Right atrium auricular region (tissue), 2 donors: ENCODE measurements around the gene CDK2AP2. TPM values are rescaled to one million over a fixed set of nuclear protein-coding genes. Genes with fewer than 3 reads are reported as not detected.
"Not testable (repeated sequence)": the region's sequence is repeated elsewhere in the genome, so short reads cannot be mapped to it uniquely, and the experiment has no call there.

Experiments used
- DNase-seq: peaks from one replicate; pipeline ENCODE4 v3.0.0-alpha.2; 2019; ENCODE audit warnings: low spot score
- H3K27ac ChIP-seq, 2 donors: fragments of 200-600 bp; sonication (generic); 1 replicate in 1 of 2; 2 replicates in 1 of 2; pipeline ENCODE4 v1.5.1; 2016 to 2019
- H3K27me3 ChIP-seq, 2 donors: fragments of 200-600 bp; sonication (generic); one replicate each; pipeline versions ENCODE4 v1.5.1 to v1.6.0; 2017 to 2019
- H3K36me3 ChIP-seq: fragments of 200-600 bp; sonication (generic); one replicate; pipeline ENCODE4 v1.5.1; 2016
- H3K4me1 ChIP-seq, 2 donors: fragments of 200-600 bp; sonication (generic); one replicate each; pipeline versions ENCODE4 v1.5.1 to v1.6.0; 2017 to 2019
- H3K4me3 ChIP-seq, 2 donors: fragments of 200-600 bp; sonication (generic); 1 replicate in 1 of 2; 2 replicates in 1 of 2; pipeline ENCODE4 v1.5.1; 2017 to 2019; ENCODE audit warnings: mild to moderate bottlenecking in 1 of 2, moderate library complexity in 1 of 2
- H3K9me3 ChIP-seq, 2 donors: fragments of 200-600 bp; sonication (generic); one replicate each; pipeline ENCODE4 v1.5.1; 2019
- CTCF ChIP-seq, 2 donors: fragments of 200-600 bp; sonication (generic); IDR thresholded peaks; one replicate each; pipeline ENCODE4 v1.5.1; 2019; ENCODE audit warnings: antibody characterized with exemption in 2 of 2
- total RNA-seq, 2 donors: library from RNA; depleted of rRNA; stranded (reverse); fragments of >200 nt; gene quantifications; one replicate each; pipeline ENCODE4 v1.1.0, GENCODE V29; 2016

The CDK2AP2 gene
- 10 to 100 TPM; 49.1 to 70.0 TPM for total RNA-seq

GRCh38 chr11:67507864-67508485, at the start of gene CDK2AP2:
TSS of gene CDK2AP2 (minus strand) at chr11:67508162. CDS start at chr11:67508082, 80 bp downstream.
- TF ChIP-seq CTCF (IDR thresholded peaks at IDR 0.05) = no peak
- DNase-seq = peak; percentile 100
- Histone ChIP-seq H3K27me3 (no peaks in the 10 kb centered on the region), H3K9me3 (no peaks in the 10 kb centered on the region), H3K4me3 (peak within 1 kb of the TSS; percentile 69 to 75), H3K27ac (peak within 1 kb of the TSS; percentile 99), H3K4me1 (peaks cover 0 to 54% of the 10 kb centered on the region in 2 donors), H3K36me3 (peaks cover 8% of the 10 kb centered on the region)

GRCh38 chr11:67556244-67556643, 48.3 kb upstream of the CDK2AP2 start:
- H3K4me3 ChIP-seq = no peak overlapping the region
- no peak for TF ChIP-seq CTCF (IDR thresholded peaks at IDR 0.05)
- no peaks in the 10 kb centered on the region for H3K9me3 ChIP-seq
- H3K4me1 ChIP-seq = no peaks in the 10 kb centered on the region
- H3K27ac ChIP-seq = no peak overlapping the region
- H3K27me3 ChIP-seq = no peaks in the 10 kb centered on the region
- H3K36me3 ChIP-seq = no peaks in the 10 kb centered on the region
- no peak for DNase-seq

GRCh38 chr11:67551697-67552096, 43.7 kb upstream of the CDK2AP2 start:
- DNase-seq, H3K27me3 ChIP-seq, H3K9me3 ChIP-seq, H3K4me3 ChIP-seq, H3K27ac ChIP-seq, H3K4me1 ChIP-seq, H3K36me3 ChIP-seq: not testable (repeated sequence)

GRCh38 chr11:67551127-67551526, 43.2 kb upstream of the CDK2AP2 start:
- Histone ChIP-seq H3K4me3 (no peak overlapping the region), H3K36me3 (no peaks in the 10 kb centered on the region), H3K9me3 (no peaks in the 10 kb centered on the region), H3K27ac (no peak overlapping the region), H3K27me3 (no peaks in the 10 kb centered on the region), H3K4me1 (no peaks in the 10 kb centered on the region)
- no peak for TF ChIP-seq CTCF (IDR thresholded peaks at IDR 0.05)
- no peak for DNase-seq

GRCh38 chr11:67548555-67549110, 40.7 kb upstream of the CDK2AP2 start:
- no peaks in the 10 kb centered on the region for H3K36me3 ChIP-seq
- H3K27me3 ChIP-seq = no peaks in the 10 kb centered on the region
- no peak overlapping the region for H3K4me3 ChIP-seq
- H3K9me3 ChIP-seq = no peaks in the 10 kb centered on the region
- DNase-seq = no peak
- H3K4me1 ChIP-seq = peaks cover 0 to 11% of the 10 kb centered on the region in 2 donors
- no peak overlapping the region for H3K27ac ChIP-seq
- no peak for TF ChIP-seq CTCF (IDR thresholded peaks at IDR 0.05)

- DNase-seq, H3K36me3 ChIP-seq, H3K4me3 ChIP-seq, H3K27me3 ChIP-seq, H3K27ac ChIP-seq, H3K9me3 ChIP-seq: not testable (repeated sequence)
- peaks cover 0 to 11% of the 10 kb centered on the region in 2 donors for H3K4me1 ChIP-seq
Observed at GRCh38 chr11:67548112-67548511, 40.1 kb upstream of the CDK2AP2 start.

- DNase-seq = no peak
- H3K27me3 ChIP-seq = no peaks in the 10 kb centered on the region
- peak overlapping the region in 1 of 2 donors; percentile 61 for H3K27ac ChIP-seq
- H3K36me3 ChIP-seq = no peaks in the 10 kb centered on the region
- peak in 1 of 2 donors; percentile 18 for TF ChIP-seq CTCF (IDR thresholded peaks at IDR 0.05)
- H3K9me3 ChIP-seq = no peaks in the 10 kb centered on the region
- H3K4me3 ChIP-seq = no peak overlapping the region
- peaks cover 0 to 11% of the 10 kb centered on the region in 2 donors for H3K4me1 ChIP-seq
Observed at GRCh38 chr11:67545280-67545679, 37.3 kb upstream of the CDK2AP2 start.
